ENCODE data around the gene CCDC122. TPM values are rescaled to one million over a fixed set of nuclear protein-coding genes. Genes with fewer than 3 reads are reported as not detected.
A peak's percentile ranks its signal among the peaks of the same experiment; 100 is the strongest.

The CCDC122 gene
- total RNA-seq, 1 donor from 2014 or later: 22.3 TPM

GRCh38 chr13:43802511-43802910, 77.0 kb downstream of the CCDC122 start:
- DNase-seq (ENCODE audit: low spot score): no peak

- no peak for DNase-seq (ENCODE audit: low spot score)
Measured at GRCh38 chr13:43800828-43801227, 78.7 kb downstream of the CCDC122 start.

- no peak for DNase-seq (ENCODE audit: low spot score)
Measured at GRCh38 chr13:43799191-43799590, 80.3 kb downstream of the CCDC122 start.

DNA sequence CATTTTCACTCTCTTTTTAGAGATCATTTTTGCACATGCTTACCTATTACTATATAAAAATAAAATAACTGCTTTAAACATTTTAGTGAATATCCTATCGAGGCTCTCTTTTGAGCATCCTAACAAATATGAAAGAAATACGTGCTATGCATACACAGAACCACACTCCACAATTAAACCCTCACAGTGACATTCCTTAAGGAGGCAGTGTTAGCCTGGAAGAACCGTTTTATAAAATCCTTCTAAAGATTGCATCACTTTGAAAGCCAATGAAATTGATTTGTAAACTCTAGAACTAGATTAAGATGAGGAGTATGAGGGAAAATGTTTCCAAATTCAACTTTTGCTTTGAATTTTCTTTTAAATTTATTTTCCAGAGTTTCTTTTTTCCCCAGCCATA, 81.7 kb downstream of the CCDC122 start:
- DNase-seq (ENCODE audit: low spot score): no peak

DNA sequence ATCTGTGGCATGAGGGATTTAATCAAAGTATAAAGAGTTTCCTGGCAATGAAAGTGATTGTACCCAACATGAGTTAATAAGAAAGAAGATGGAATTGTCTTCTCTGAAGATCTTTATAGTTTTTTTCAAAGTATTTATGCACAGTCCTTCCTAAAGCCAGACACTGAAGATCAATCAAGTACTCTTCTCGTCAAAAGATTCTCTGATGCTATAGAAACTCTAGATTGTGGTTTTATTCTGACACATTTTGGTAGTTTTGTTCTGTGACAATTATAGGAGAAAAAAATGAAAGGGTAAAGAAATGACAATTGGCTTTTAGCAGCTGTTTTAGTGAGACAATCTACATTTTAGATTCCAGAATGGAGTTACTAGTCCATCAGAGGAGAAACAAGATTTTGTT, 82.4 kb downstream of the CCDC122 start:
- DNase-seq (ENCODE audit: low spot score): no peak

DNA sequence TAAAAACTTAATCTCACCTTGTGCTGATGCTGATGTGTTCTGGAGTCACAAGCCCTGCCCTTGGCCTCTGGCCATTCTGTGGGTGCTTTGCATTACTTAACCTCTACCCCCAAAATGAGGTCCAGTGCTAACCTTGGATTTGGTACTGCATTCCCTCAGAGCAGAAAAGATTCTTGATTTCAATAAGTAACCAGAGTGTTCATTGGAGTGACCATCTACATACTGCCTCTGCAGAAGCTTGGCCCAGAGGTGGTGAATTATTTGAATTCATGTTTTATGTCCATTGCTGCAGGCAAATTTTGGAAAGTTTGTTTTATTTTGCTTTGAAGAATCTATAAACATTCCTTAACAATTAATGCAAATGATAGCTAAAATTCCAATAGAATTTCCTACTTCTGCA, 85.1 kb downstream of the CCDC122 start:
- DNase-seq (ENCODE audit: low spot score): no peak

DNA sequence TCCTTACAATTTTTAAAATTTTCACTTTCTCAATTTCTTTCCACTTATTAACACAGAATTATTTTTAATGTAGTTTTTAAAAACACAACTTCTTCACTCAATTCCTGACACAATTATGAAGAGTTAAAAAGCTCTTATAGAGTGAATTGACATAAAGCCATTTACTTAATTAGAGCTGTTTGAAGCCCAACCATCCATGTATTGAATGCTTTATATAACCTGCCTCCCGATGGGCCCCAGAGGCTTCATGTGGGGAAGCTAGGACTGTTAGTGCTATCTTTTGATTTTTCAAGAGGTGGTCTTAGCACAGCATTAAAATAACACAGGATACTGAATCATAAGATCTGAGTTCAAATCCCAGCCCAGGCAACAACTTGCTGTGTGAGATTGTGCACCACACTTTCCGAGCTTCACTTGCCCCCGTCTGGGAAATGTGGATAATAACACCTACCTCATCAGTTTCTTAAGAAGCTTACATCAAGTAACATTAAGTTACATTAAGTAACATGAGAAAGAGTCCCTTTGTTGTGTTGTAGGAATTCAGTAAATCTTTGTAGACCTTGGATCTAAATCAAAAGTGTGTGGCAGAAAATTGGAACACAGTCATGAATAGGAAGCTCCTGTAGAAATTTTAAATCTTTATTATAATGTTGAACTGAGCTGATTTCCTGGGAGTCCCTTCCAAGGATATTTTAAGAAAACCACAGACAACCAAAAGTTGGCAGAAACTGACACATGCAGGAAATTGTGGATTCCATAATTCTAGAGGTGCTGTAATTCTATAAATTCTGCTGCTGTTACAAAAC, 87.3 kb downstream of the CCDC122 start:
- no peak for DNase-seq (ENCODE audit: low spot score)

DNA sequence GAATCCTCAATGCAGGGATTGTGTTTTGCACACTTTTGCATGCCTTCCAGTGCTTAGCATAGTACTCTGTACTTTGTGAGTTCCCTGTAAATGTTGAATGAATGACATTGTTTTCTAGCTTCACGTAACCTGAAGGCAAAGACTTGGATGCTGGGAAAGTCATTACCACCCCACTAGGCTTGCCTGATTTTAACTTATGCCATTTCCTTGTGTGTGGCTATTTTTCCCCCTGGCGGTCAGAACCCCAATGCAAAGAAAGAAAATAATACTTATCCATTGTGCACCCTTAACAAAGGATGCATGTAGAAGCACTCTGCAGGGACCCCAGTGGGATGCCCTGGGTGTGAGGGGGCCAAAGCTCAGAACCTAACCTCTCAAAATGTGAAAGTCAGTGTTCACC, 91.5 kb downstream of the CCDC122 start:
- DNase-seq (ENCODE audit: low spot score): peak; percentile 54

- DNase-seq (ENCODE audit: low spot score): no peak
Measured at GRCh38 chr13:43787518-43787891, 92.0 kb downstream of the CCDC122 start.

GRCh38 chr13:43786766-43787517, 92.6 kb downstream of the CCDC122 start, which contains the start of gene ENOX1:
Gene ENOX1 (minus strand): TSS chr13:43786972.
- DNase-seq (ENCODE audit: low spot score): peak; percentile 73

GRCh38 chr13:43786472-43786765, 93.1 kb downstream of the CCDC122 start:
- no peak for DNase-seq (ENCODE audit: low spot score)

Other genes starting within 250 kb of the CCDC122 start
- 7.1 TPM for gene ENOX1, start 92.8 kb downstream of the CCDC122 start, total RNA-seq
- gene LACC1, start 164 bp upstream of the CCDC122 start, total RNA-seq: 10.4 TPM

Data from ureter (tissue), 1 donor.